Aorta (tissue), 5 donors: ENCODE data around the gene EMILIN2. TPM values are rescaled to one million over a fixed set of nuclear protein-coding genes. Genes with fewer than 3 reads are reported as not detected.

Source experiments
- ATAC-seq: fragments of 200-7000 bp; cut with Tn5 transposase; one replicate; pipeline ENCODE4 v1.9.1; 2022; ENCODE audit warnings: moderate library complexity; ENCODE audit not compliant: low FRiP score
- DNase-seq, 2 donors: peaks; one replicate each; pipeline ENCODE4 v3.0.0-alpha.2; 2020
- H3K27ac ChIP-seq, 2 donors: one replicate each; pipeline ENCODE4 v1.5.1; 2013; ENCODE audit warnings: low read length in 2 of 2, mild to moderate bottlenecking in 2 of 2, moderate library complexity in 2 of 2, control low read depth in 1 of 2, inconsistent platforms in 1 of 2, low read depth in 1 of 2
- H3K27me3 ChIP-seq, 2 donors: one replicate each; pipeline ENCODE4 v1.6.1; 2013; ENCODE audit warnings: control low read depth in 1 of 2, low read length in 1 of 2, mild to moderate bottlenecking in 1 of 2, moderate library complexity in 1 of 2; ENCODE audit not compliant: insufficient read depth in 2 of 2, control insufficient read depth in 1 of 2
- H3K36me3 ChIP-seq, 2 donors: one replicate each; pipeline ENCODE4 v1.6.1; 2013; ENCODE audit warnings: control low read depth in 1 of 2, low read length in 1 of 2, mild to moderate bottlenecking in 1 of 2; ENCODE audit not compliant: insufficient read depth in 2 of 2, control insufficient read depth in 1 of 2
- H3K4me1 ChIP-seq, 2 donors: one replicate each; pipeline ENCODE4 v1.6.1; 2013; ENCODE audit warnings: low read length in 2 of 2, control low read depth in 1 of 2, mild to moderate bottlenecking in 1 of 2, moderate library complexity in 1 of 2; ENCODE audit not compliant: insufficient read depth in 2 of 2, control insufficient read depth in 1 of 2
- H3K4me3 ChIP-seq, 2 donors: one replicate each; pipeline ENCODE4 v1.5.1; 2013; ENCODE audit warnings: low read length in 2 of 2, control low read depth in 1 of 2, mild to moderate bottlenecking in 1 of 2
- H3K9me3 ChIP-seq: one replicate; pipeline ENCODE4 v1.6.1; 2013; ENCODE audit warnings: mild to moderate bottlenecking, low read length; ENCODE audit not compliant: control insufficient read depth
- WGBS, 2 donors: extraction: QIAGEN DNeasy Blood & Tissue Kit; methylation state at CpG; one replicate each; pipeline ENCODE4 v1.1.7; 2013; 5-methylcytosine and 5-hydroxymethylcytosine counted together
- intact Hi-C, 2 donors: fragments of 100-400 bp; cut with DNase I; formaldehyde crosslinking; loops; one replicate each; pipeline versions ENCODE4 v1.14.2 to v1.15.0; 2022
- polyA plus RNA-seq, 2 donors: library from polyadenylated mRNA; stranded (reverse); fragments of 200-250 nt; gene quantifications; one replicate each; pipeline ENCODE4 v1.2.3, GENCODE V29; 2013
- total RNA-seq, 2 donors: library from RNA; stranded (reverse); fragmentation: NEBNext Ultra II Directional; extraction: Animal tissue kit (Norgen Biotek cat#: 25700); gene quantifications; one replicate each; pipeline ENCODE4 v1.2.1, GENCODE V29; 2021
- donor health status: healthy with polysubstance abuse.
- donor health status: Bipolar disorder and iron deficiency.
- donor health status: DM: no; HTN: no; CAD: no.
- donor health status: DM: no; HTN: no; CAD: no.
- donor health status: DM: yes; HTN: yes; CAD: no.

Gene EMILIN2
- total and polyA plus RNA-seq, 4 donors: 1.1 to 34.5 (median 13.8) TPM

GRCh38 chr18:2918761-2919550 lies 72.2 kb downstream of the EMILIN2 start:
- no peak for ATAC-seq
- WGBS, 2 donors: 96 to 97% methylated on average over 18 of the region's 18 CpGs
- no peak for DNase-seq
- Histone ChIP-seq H3K36me3 (peaks cover 5 to 9% of the 10 kb centered on the region in 2 donors), H3K4me1 (no peaks in the 10 kb centered on the region), H3K9me3 (no peaks in the 10 kb centered on the region), H3K27ac (no peak overlapping the region), H3K4me3 (no peak overlapping the region), H3K27me3 (no peaks in the 10 kb centered on the region)
- intact Hi-C loops: no loop called here

GRCh38 chr18:2919600-2919999 lies 72.8 kb downstream of the EMILIN2 start:
- Histone ChIP-seq H3K36me3 (peaks cover 5 to 11% of the 10 kb centered on the region in 2 donors), H3K9me3 (no peaks in the 10 kb centered on the region), H3K27ac (no peak overlapping the region), H3K27me3 (no peaks in the 10 kb centered on the region), H3K4me3 (no peak overlapping the region), H3K4me1 (no peaks in the 10 kb centered on the region)
- intact Hi-C loops: no loop called here
- 81 to 86% methylated on average over 5 of the region's 5 CpGs for WGBS, 2 donors
- ATAC-seq (no peak), DNase-seq (no peak)

- intact Hi-C loops: no loop called here
- WGBS, 2 donors: 90% methylated on average over 11 of the region's 11 CpGs
These were observed 73.2 kb downstream of the EMILIN2 start for GRCh38 chr18:2920027-2920426.

GRCh38 chr18:2920546-2921343 lies 73.9 kb downstream of the EMILIN2 start:
- no peaks in the 10 kb centered on the region for H3K4me1 ChIP-seq
- intact Hi-C loops: no loop called here
- no peak overlapping the region for H3K27ac ChIP-seq
- 92% methylated on average over 16 of the region's 16 CpGs for WGBS, 2 donors
- no peak for DNase-seq
- no peaks in the 10 kb centered on the region for H3K9me3 ChIP-seq
- no peak for ATAC-seq
- H3K36me3 ChIP-seq: peaks cover 5 to 14% of the 10 kb centered on the region in 2 donors
- no peak overlapping the region for H3K4me3 ChIP-seq
- no peaks in the 10 kb centered on the region for H3K27me3 ChIP-seq

More at GRCh38 chr18:2920027-2920426, 73.2 kb downstream of the EMILIN2 start:
- H3K4me3 ChIP-seq: no peak overlapping the region
- H3K4me1 ChIP-seq: no peaks in the 10 kb centered on the region
- no peak for ATAC-seq
- no peak overlapping the region for H3K27ac ChIP-seq
- no peaks in the 10 kb centered on the region for H3K27me3 ChIP-seq
- peaks cover 5 to 12% of the 10 kb centered on the region in 2 donors for H3K36me3 ChIP-seq
- no peaks in the 10 kb centered on the region for H3K9me3 ChIP-seq
- no peak for DNase-seq

- 86 to 88% methylated on average over 14 of the region's 14 CpGs for WGBS, 2 donors
- DNase-seq (no peak), ATAC-seq (no peak)
- Histone ChIP-seq H3K36me3 (peaks cover 5 to 14% of the 10 kb centered on the region in 2 donors), H3K9me3 (no peaks in the 10 kb centered on the region), H3K4me3 (no peak overlapping the region), H3K4me1 (no peaks in the 10 kb centered on the region), H3K27ac (no peak overlapping the region), H3K27me3 (no peaks in the 10 kb centered on the region)
- intact Hi-C loops: no loop called here
These were observed 75.0 kb downstream of the EMILIN2 start for GRCh38 chr18:2921778-2922177.

- Histone ChIP-seq H3K27ac (no peak overlapping the region), H3K4me1 (no peaks in the 10 kb centered on the region), H3K9me3 (no peaks in the 10 kb centered on the region), H3K4me3 (no peak overlapping the region), H3K27me3 (no peaks in the 10 kb centered on the region), H3K36me3 (peaks cover 5 to 18% of the 10 kb centered on the region in 2 donors)
- WGBS, 2 donors: 94 to 98% methylated on average over 6 of the region's 6 CpGs
- DNase-seq (no peak), ATAC-seq (no peak)
- intact Hi-C loops: no loop called here
These were observed 76.7 kb downstream of the EMILIN2 start for GRCh38 chr18:2923464-2923863.

- no peak overlapping the region for H3K27ac ChIP-seq
- H3K36me3 ChIP-seq: peaks cover 1 to 18% of the 10 kb centered on the region in 2 donors
- WGBS, 2 donors: 92% methylated on average over 12 of the region's 12 CpGs
- H3K4me1 ChIP-seq: no peaks in the 10 kb centered on the region
- H3K9me3 ChIP-seq: no peaks in the 10 kb centered on the region
- intact Hi-C loops: no loop called here
- no peak overlapping the region for H3K4me3 ChIP-seq
- no peak for ATAC-seq
- DNase-seq: no peak
- H3K27me3 ChIP-seq: no peaks in the 10 kb centered on the region
These were observed 78.1 kb downstream of the EMILIN2 start for GRCh38 chr18:2924920-2925319.

GRCh38 chr18:2926528-2926927 lies 79.7 kb downstream of the EMILIN2 start:
- H3K27me3 ChIP-seq: no peaks in the 10 kb centered on the region
- intact Hi-C loops: no loop called here
- 33 to 40% methylated on average over 4 of the region's 4 CpGs for WGBS, 2 donors
- ATAC-seq: no peak
- H3K27ac ChIP-seq: no peak overlapping the region
- no peak overlapping the region for H3K4me3 ChIP-seq
- DNase-seq: no peak
- peaks cover 0 to 13% of the 10 kb centered on the region in 2 donors for H3K36me3 ChIP-seq
- H3K9me3 ChIP-seq: no peaks in the 10 kb centered on the region
- no peaks in the 10 kb centered on the region for H3K4me1 ChIP-seq
